ENCODE results near the gene ANKAR. TPM values are rescaled to one million over a fixed set of nuclear protein-coding genes. Genes with fewer than 3 reads are reported as not detected.

Gene ANKAR
- total RNA-seq, 1 experiment from 2014 or later = 2.0 TPM

GRCh38 chr2:189660803-189661147 is 13.7 kb upstream of the ANKAR start:
- Histone ChIP-seq H4K20me1 (ENCODE audit: control insufficient read depth, insufficient read depth, insufficient read length) (no peaks in the 10 kb centered on the region), H3K79me2 (ENCODE audit: insufficient read depth, low read length) (peaks cover 3% of the 10 kb centered on the region; the same call in 1 of the 2 replicates), H3K4me1 (ENCODE audit: insufficient read depth, low read length) (no peaks in the 10 kb centered on the region), H2BK120ac (ENCODE audit: low read depth, low read length, poor library complexity, severe bottlenecking) (no peak overlapping the region), H3K4me2 (ENCODE audit: insufficient read depth, insufficient read length, low read length) (no peak overlapping the region), H3K27ac (ENCODE audit: insufficient read length, low read depth, low read length) (no peak overlapping the region), H4K8ac (replicated peaks; ENCODE audit: insufficient read length, low read depth, low read length) (no peak overlapping the region), H3K18ac (ENCODE audit: insufficient read length, low read depth, low read length) (no peak overlapping the region), H3T11ph (ENCODE audit: low read length) (no peak overlapping the region), H4K91ac (ENCODE audit: insufficient read length, low read depth, low read length) (no peak overlapping the region), H2AFZ (ENCODE audit: low read length) (no peak overlapping the region), H2AK5ac (ENCODE audit: insufficient read length, low read length) (no peak overlapping the region), H4K5ac (ENCODE audit: insufficient read length, low read depth, low read length) (no peak overlapping the region), H3K14ac (ENCODE audit: insufficient read depth, low read length) (no peak overlapping the region), H3K9me3 (ENCODE audit: control insufficient read depth, low read depth, low read length) (no peaks in the 10 kb centered on the region), H3K27me3 (ENCODE audit: insufficient read depth, low read length) (no peaks in the 10 kb centered on the region), H2BK5ac (ENCODE audit: insufficient read length, low read length) (no peak overlapping the region), H2BK12ac (ENCODE audit: insufficient read length, low read depth, low read length) (no peak overlapping the region), H3K9ac (ENCODE audit: extremely low read depth, insufficient read length, low read length) (no peak overlapping the region), H2BK20ac (ENCODE audit: low read depth, low read length, poor library complexity, severe bottlenecking) (no peak overlapping the region), H3K56ac (ENCODE audit: insufficient read length, low read depth, low read length) (no peak overlapping the region), H3K4ac (ENCODE audit: low read depth, low read length) (no peak overlapping the region), H2BK15ac (ENCODE audit: low read depth, low read length) (no peak overlapping the region), H3K23ac (ENCODE audit: insufficient read length, low read depth, low read length) (no peak overlapping the region), H3K79me1 (ENCODE audit: insufficient read depth, low read depth, low read length, poor library complexity, severe bottlenecking) (no peaks in the 10 kb centered on the region), H3K23me2 (ENCODE audit: insufficient read length, low read depth, low read length, poor library complexity, severe bottlenecking) (peaks cover 4% of the 10 kb centered on the region)
- Mint-ChIP-seq H3K4me1 (no peaks in the 10 kb centered on the region; a peak in 1 of 4 replicates), H3K36me3 (ENCODE audit: insufficient read depth in 1 of 3, low read depth in 3 of 3) (peaks cover 0 to 6% (median 4%) of the 10 kb centered on the region in 3 experiments; a peak in 4 of 7 replicates), H3K27ac (no peak overlapping the region), H3K27me3 (ENCODE audit: low read depth) (no peaks in the 10 kb centered on the region; the same call in 1 of the 2 replicates), H3K9me3 (no peaks in the 10 kb centered on the region), H3K4me3 (no peak overlapping the region)
- TF ChIP-seq CTCF (conservative IDR thresholded peaks at IDR 0.05) = no peak
- no peak for DNase-seq
- no CpG with 5 or more reads among the region's 4 CpGs for WGBS (ENCODE audit: extremely low coverage, insufficient read length, low lambda C conversion rate)
